ENCODE data around the gene NR1D2.

The NR1D2 gene

GRCh38 chr3:23964537-23965235, 19.6 kb downstream of the NR1D2 start:
- no peak for DNase-seq (ENCODE audit: low read depth in 3 of 3)

- DNase-seq (ENCODE audit: low read depth in 3 of 3): no peak
These were observed 21.2 kb downstream of the NR1D2 start for GRCh38 chr3:23966328-23966727.

GRCh38 chr3:23968463-23969184, 23.5 kb downstream of the NR1D2 start:
- no peak for DNase-seq (ENCODE audit: low read depth in 3 of 3)

- DNase-seq (ENCODE audit: low read depth in 3 of 3): no peak
These were observed 24.3 kb downstream of the NR1D2 start for GRCh38 chr3:23969393-23969792.

- DNase-seq (ENCODE audit: low read depth in 3 of 3): no peak
These were observed 26.6 kb downstream of the NR1D2 start for GRCh38 chr3:23971684-23972083.

DNA sequence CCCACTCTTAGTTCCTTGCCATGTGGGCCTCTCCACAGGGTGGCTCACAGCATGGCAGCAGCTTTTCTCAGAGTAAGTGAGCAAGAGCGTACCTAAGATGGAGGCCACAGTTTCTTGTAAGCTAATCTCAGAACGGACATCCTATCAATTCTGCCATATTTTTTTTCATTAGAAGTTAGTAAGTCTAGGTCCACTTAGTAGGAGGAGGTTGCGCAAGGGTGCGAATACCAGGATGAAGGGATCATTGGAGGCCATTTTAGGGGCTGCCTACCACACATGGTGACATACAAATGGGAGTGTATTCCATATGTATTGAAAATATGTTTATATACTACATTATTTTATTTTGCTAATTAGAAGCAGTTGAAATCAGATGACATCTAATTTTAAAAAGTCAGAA, 31.5 kb downstream of the NR1D2 start:
- DNase-seq (ENCODE audit: low read depth in 3 of 3): no peak

DNA sequence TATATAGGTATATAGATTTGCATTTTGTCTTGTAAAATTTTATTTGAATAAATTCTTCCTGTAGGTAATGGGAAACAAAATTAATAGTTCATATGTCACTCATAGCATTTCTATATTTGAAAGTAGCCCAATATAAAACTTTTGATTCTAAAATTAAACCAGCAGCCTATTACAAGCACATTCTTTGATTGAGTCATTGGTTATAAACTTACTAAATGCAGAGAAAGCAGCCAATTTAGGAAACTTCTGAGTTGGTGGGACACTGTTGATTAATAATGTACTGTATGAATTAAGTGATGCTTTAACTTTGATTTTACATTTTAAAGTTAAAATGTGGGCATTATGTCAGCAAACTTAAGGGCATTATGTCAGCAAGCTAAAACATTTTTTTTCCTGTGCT, 34.5 kb downstream of the NR1D2 start:
- no peak for DNase-seq (ENCODE audit: low read depth in 3 of 3)

DNA sequence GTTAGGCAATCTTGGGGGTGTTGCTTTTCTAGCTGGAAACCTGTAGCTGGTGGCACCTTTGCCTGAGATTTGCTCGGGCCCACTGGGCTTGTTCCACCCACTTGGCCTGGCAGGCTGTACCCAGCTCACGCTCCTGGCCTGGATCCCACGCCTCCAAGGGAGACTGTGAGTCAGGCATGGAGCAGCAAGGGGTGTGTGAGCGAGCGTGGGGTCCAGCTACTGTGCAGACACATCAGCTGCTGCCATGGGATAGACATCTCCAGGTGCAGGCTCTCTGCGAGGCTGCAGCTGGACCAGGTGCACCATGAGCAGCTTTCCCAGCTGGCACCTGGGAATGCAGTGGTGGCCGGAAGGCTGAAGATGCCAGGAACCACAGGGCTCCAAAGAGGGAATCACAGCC, 36.0 kb downstream of the NR1D2 start:
- DNase-seq (ENCODE audit: low read depth in 3 of 3): no peak

- DNase-seq (ENCODE audit: low read depth in 3 of 3): no peak
These were observed 36.9 kb downstream of the NR1D2 start for GRCh38 chr3:23981955-23982354.

DNA sequence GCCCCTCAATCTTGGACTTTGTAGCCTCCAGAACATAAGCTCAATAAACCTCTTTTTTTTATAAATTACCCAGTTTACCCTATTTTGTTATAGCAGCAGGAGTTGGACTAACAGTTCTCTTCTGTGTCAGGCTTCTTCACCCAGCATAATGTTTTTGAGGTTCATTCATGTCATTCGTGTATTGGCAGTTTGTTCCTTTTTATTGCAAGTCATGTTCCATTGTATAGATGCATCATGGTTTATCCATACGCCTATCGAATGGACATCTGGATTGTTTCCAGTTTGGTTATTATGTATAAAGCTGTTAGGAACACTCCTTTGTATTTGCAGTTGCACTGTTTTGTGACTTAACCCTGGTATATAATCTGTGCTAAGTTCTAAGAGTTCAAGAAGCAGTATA, 39.8 kb downstream of the NR1D2 start:
- DNase-seq (ENCODE audit: low read depth in 3 of 3): no peak

DNA sequence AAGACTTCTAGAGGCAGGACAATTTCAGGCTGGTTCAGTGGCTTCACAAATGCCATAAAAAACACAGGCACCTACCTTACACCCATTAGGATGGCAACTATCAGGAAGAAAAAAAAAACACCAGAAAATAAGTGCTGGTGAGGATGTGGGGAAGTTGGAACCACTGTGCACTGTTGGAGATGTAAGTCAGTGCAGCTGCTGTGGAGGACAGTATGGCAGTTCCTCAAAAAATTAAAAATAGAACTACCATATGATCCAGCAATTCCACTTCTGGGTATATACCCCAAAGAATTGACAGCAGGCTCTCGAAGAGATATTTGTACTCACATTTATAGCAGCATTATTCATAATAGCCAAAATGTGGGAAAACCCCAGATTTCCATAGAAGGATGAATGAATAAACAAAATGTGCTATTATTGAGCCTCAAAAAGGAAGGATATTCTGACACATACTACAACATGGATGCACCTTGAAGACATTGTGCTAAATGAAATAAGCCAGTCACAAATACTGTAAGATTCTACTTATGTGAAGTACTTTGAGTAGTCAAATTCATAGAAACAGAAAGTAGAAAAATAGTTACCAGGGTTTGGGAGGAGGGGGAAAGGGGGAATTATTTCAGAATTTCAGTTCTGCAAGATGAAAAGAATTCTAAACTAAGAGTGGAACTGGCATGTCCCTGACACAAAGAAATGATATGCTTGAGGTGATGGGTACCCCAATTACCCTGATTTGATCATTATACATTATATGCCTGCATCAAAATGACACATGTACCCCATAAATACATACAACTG, 40.9 kb downstream of the NR1D2 start:
- no peak for DNase-seq (ENCODE audit: low read depth in 3 of 3)

DNA sequence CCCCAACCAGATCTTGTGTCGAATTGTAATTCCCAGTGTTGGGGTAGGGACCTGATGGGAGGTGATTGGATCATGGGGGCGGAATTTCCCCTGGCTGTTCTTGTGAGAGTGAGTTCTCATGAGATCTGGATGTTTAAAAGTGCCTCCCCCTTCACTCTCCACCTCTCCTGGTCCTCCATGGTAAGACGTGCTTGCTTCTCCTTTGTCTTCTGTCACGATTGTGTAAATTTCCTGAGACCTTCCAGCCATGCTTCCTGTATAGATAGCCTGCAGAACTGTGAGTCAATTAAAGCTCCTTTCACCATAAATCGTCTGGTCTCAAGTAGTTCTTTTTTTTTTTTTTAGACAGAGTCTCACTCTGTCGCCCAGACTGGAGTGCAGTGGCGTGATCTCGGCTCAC, 42.3 kb downstream of the NR1D2 start:
- no peak for DNase-seq (ENCODE audit: low read depth in 3 of 3)

DNA sequence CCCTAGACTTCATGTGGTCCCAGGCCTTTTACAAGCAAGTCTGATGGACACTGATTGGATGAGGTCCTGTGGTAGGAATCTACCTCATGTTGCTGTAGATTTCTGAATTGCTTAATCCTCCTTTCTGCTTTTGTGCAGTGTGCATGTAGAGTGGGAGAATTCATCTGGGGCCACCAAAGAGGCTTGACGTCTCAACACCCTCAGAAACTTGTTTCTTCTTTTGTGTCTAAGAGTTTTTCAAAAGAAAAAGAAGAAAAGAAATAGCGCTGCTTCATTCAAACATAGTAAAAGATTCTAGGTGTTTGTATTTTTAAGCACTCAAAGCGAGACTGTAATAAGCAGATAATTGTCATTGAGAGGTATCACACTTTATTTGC, 46.2 kb downstream of the NR1D2 start:
- no peak for DNase-seq (ENCODE audit: low read depth in 3 of 3)

GRCh38 chr3:23991683-23992628, 46.9 kb downstream of the NR1D2 start:
- no peak for DNase-seq (ENCODE audit: low read depth in 3 of 3)

- DNase-seq (ENCODE audit: low read depth in 3 of 3): no peak
These were observed 48.6 kb downstream of the NR1D2 start for GRCh38 chr3:23993556-23994243.

DNA sequence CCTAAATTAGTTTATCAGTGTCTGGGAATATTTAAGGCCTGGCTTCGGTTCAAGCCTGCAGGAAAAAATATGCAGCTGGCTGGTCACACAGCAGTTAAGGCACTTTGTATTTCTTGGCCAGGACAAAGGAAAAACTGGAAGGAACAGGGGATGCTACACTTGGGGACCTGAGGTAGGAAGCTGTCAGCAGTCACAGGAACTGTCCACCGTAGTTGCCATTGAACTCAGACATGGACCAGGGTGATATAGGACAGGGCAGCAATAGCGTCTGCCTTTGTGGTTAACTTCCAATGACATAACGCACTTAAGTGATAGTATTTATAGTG, 49.1 kb downstream of the NR1D2 start:
- DNase-seq (ENCODE audit: low read depth in 3 of 3): no peak

DNA sequence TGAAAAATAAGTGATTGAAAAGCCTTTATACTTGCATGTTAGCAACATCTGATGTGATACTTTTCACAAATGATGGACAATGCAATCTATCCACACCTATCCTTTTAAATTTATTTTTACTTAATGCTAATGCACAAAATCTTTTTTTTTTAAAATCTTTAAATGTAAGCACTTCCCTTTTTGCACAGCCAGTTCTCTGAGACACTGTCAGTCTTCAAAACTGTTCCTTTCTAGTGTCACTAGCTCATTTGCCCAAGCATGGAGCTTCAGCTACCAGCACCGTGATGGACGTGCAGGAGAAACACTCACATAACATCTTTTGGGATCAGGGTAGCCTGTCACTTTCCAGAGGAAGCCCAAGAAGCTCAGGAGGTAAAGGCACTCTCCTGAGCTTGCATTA, 50.1 kb downstream of the NR1D2 start:
- DNase-seq (ENCODE audit: low read depth in 3 of 3): no peak

GRCh38 chr3:23996095-23996524, 51.0 kb downstream of the NR1D2 start:
- no peak for DNase-seq (ENCODE audit: low read depth in 3 of 3)

DNA sequence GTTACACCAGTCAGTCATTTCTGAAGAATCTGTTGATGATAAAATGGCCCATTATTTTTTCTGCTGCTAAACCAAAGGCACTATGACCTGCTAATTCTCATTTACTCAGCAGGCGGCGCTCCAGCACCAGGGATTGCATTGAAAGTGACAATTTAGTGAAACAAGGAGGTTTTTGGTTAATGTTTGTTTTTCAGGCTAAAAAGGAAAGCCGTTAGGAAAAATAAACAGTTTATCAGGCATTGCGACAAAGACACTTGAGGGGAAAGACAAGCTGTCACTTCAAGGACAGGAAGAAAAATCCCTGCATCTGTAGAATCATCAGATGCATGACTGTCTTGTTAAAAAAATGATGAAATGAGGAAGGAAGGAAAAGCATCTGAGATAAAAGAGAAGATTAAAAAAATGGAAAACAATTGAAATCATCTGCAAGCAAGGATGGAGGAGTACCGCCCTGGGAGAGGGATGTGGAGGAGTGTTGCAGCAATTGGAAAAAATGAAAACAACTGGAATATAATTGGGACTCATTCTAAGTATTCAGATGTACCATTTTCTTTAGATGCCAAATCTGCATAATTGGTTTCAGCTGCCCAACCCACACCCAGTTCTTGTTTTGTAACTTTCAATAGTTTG, 54.0 kb downstream of the NR1D2 start:
- DNase-seq (ENCODE audit: low read depth in 3 of 3): peak; percentile 12 to 37 (median 21)

GRCh38 chr3:24002129-24002528, 57.0 kb downstream of the NR1D2 start:
- no peak for DNase-seq (ENCODE audit: low read depth in 3 of 3)

- no peak for DNase-seq (ENCODE audit: low read depth in 3 of 3)
These were observed 58.4 kb downstream of the NR1D2 start for GRCh38 chr3:24003466-24003865.
